Measurements from ENCODE around the gene B3GALT6.

The B3GALT6 gene

GRCh38 chr1:1212780-1213344, 19.2 kb upstream of the B3GALT6 start:
- in situ Hi-C loops (cut with HindIII; ENCODE audit: low pct_ligation_motif_present, low pct_unique_long_range_greater_than_20kb, low sequenced_read_pairs): no loop called here
- DNase-seq: no peak

- DNase-seq: no peak
- in situ Hi-C loops (cut with HindIII; ENCODE audit: low pct_ligation_motif_present, low pct_unique_long_range_greater_than_20kb, low sequenced_read_pairs): no loop called here
Measured at GRCh38 chr1:1213345-1214265, 18.4 kb upstream of the B3GALT6 start, which contains the start of gene TNFRSF4. Gene TNFRSF4 (minus strand): TSS chr1:1214153. CDS start chr1:1214127, 26 bp downstream.

- DNase-seq: no peak
- in situ Hi-C loops (cut with HindIII; ENCODE audit: low pct_ligation_motif_present, low pct_unique_long_range_greater_than_20kb, low sequenced_read_pairs): no loop called here
Measured at GRCh38 chr1:1215080-1215676, 16.9 kb upstream of the B3GALT6 start.

GRCh38 chr1:1215881-1216605, 16.0 kb upstream of the B3GALT6 start:
- in situ Hi-C loops (cut with HindIII; ENCODE audit: low pct_ligation_motif_present, low pct_unique_long_range_greater_than_20kb, low sequenced_read_pairs): no loop called here

GRCh38 chr1:1216770-1217620, 15.0 kb upstream of the B3GALT6 start:
- in situ Hi-C loops (cut with HindIII; ENCODE audit: low pct_ligation_motif_present, low pct_unique_long_range_greater_than_20kb, low sequenced_read_pairs): no loop called here
- no peak for DNase-seq

More at GRCh38 chr1:1215881-1216605, 16.0 kb upstream of the B3GALT6 start:
- DNase-seq: no peak

- in situ Hi-C loops (cut with HindIII; ENCODE audit: low pct_ligation_motif_present, low pct_unique_long_range_greater_than_20kb, low sequenced_read_pairs): no loop called here
- DNase-seq: no peak
Measured at GRCh38 chr1:1217621-1218523, 14.2 kb upstream of the B3GALT6 start.

- in situ Hi-C loops (cut with HindIII; ENCODE audit: low pct_ligation_motif_present, low pct_unique_long_range_greater_than_20kb, low sequenced_read_pairs): no loop called here
- no peak for DNase-seq
Measured at GRCh38 chr1:1218524-1219200, 13.4 kb upstream of the B3GALT6 start.

GRCh38 chr1:1219341-1219740, 12.7 kb upstream of the B3GALT6 start:
- in situ Hi-C loops (cut with HindIII; ENCODE audit: low pct_ligation_motif_present, low pct_unique_long_range_greater_than_20kb, low sequenced_read_pairs): no loop called here

GRCh38 chr1:1220197-1220596, 11.8 kb upstream of the B3GALT6 start:
- in situ Hi-C loops (cut with HindIII; ENCODE audit: low pct_ligation_motif_present, low pct_unique_long_range_greater_than_20kb, low sequenced_read_pairs): no loop called here
- DNase-seq: no peak

More at GRCh38 chr1:1219341-1219740, 12.7 kb upstream of the B3GALT6 start:
- no peak for DNase-seq

- DNase-seq: no peak
- in situ Hi-C loops (cut with HindIII; ENCODE audit: low pct_ligation_motif_present, low pct_unique_long_range_greater_than_20kb, low sequenced_read_pairs): no loop called here
Measured at GRCh38 chr1:1221887-1222574, 10.0 kb upstream of the B3GALT6 start.

GRCh38 chr1:1222575-1223225, 9.3 kb upstream of the B3GALT6 start:
- DNase-seq: no peak
- in situ Hi-C loops (cut with HindIII; ENCODE audit: low pct_ligation_motif_present, low pct_unique_long_range_greater_than_20kb, low sequenced_read_pairs): no loop called here

- DNase-seq: no peak
- in situ Hi-C loops (cut with HindIII; ENCODE audit: low pct_ligation_motif_present, low pct_unique_long_range_greater_than_20kb, low sequenced_read_pairs): no loop called here
Measured at GRCh38 chr1:1223321-1223720, 8.7 kb upstream of the B3GALT6 start.

GRCh38 chr1:1223891-1224290, 8.1 kb upstream of the B3GALT6 start:
- in situ Hi-C loops (cut with HindIII; ENCODE audit: low pct_ligation_motif_present, low pct_unique_long_range_greater_than_20kb, low sequenced_read_pairs): no loop called here
- DNase-seq: no peak

- in situ Hi-C loops (cut with HindIII; ENCODE audit: low pct_ligation_motif_present, low pct_unique_long_range_greater_than_20kb, low sequenced_read_pairs): no loop called here
- DNase-seq: no peak
Measured at GRCh38 chr1:1225238-1225845, 6.7 kb upstream of the B3GALT6 start.

- no peak for DNase-seq
- in situ Hi-C loops (cut with HindIII; ENCODE audit: low pct_ligation_motif_present, low pct_unique_long_range_greater_than_20kb, low sequenced_read_pairs): no loop called here
Measured at GRCh38 chr1:1225913-1226312, 6.1 kb upstream of the B3GALT6 start.
